Liver (tissue), 9 donors: ENCODE results near the gene PNLIPRP2. TPM values are rescaled to one million over a fixed set of nuclear protein-coding genes. Genes with fewer than 3 reads are reported as not detected.

ENCODE experiments used
- DNase-seq: peaks from one replicate; pipeline ENCODE4 v3.0.0-alpha.2; 2017; ENCODE audit warnings: low spot score
- H3K27ac ChIP-seq, 2 donors: one replicate each; pipeline ENCODE4 v1.7.0; 2013; ENCODE audit warnings: inconsistent platforms in 2 of 2, low read length in 2 of 2, control low read depth in 1 of 2, low read depth in 1 of 2, mild to moderate bottlenecking in 1 of 2
- H3K27me3 ChIP-seq, 4 donors: one replicate each; pipeline versions ENCODE4 v1.6.1 to v1.7.0; 2013; ENCODE audit warnings: low read length in 3 of 4, inconsistent platforms in 1 of 4, mild to moderate bottlenecking in 1 of 4, moderate library complexity in 1 of 4; ENCODE audit not compliant: control insufficient read depth in 4 of 4, insufficient read depth in 4 of 4
- H3K36me3 ChIP-seq, 4 donors: one replicate each; pipeline versions ENCODE4 v1.6.1 to v1.7.0; 2013; ENCODE audit warnings: low read length in 3 of 4, mild to moderate bottlenecking in 3 of 4, low read depth in 1 of 4, moderate library complexity in 1 of 4; ENCODE audit not compliant: control insufficient read depth in 4 of 4, insufficient read depth in 3 of 4
- H3K4me1 ChIP-seq, 4 donors: one replicate each; pipeline versions ENCODE4 v1.6.1 to v1.7.0; 2013; ENCODE audit warnings: low read length in 3 of 4, mild to moderate bottlenecking in 3 of 4, moderate library complexity in 1 of 4; ENCODE audit not compliant: control insufficient read depth in 4 of 4, insufficient read depth in 4 of 4
- H3K4me3 ChIP-seq, 3 donors: one replicate each; pipeline versions ENCODE4 v1.6.1 to v1.7.0; 2013; ENCODE audit warnings: low read length in 3 of 3, control low read depth in 1 of 3, low read depth in 1 of 3, mild to moderate bottlenecking in 1 of 3
- H3K9ac ChIP-seq, 2 donors: one replicate each; pipeline ENCODE4 v1.7.0; 2013; ENCODE audit warnings: low read length in 2 of 2, mild to moderate bottlenecking in 2 of 2, moderate library complexity in 2 of 2, control low read depth in 1 of 2, low read depth in 1 of 2
- H3K9me3 ChIP-seq, 4 donors: one replicate each; pipeline versions ENCODE4 v1.6.1 to v1.7.0; 2013; ENCODE audit warnings: low read length in 3 of 4; ENCODE audit not compliant: control insufficient read depth in 4 of 4
- ATF3 ChIP-seq: IDR thresholded peaks from 2 replicates; pipeline ENCODE4 v1.6.1; 2016; ENCODE audit warnings: antibody characterized with exemption
- EGR1 ChIP-seq, 2 donors: IDR thresholded peaks; 2 replicates each; pipeline ENCODE4 v1.6.1; 2016 to 2018; ENCODE audit warnings: antibody characterized with exemption in 2 of 2, low read depth in 2 of 2
- FOXA1 ChIP-seq: IDR thresholded peaks from 2 replicates; pipeline ENCODE4 v1.6.1; 2016; ENCODE audit warnings: antibody characterized with exemption
- FOXA2 ChIP-seq: IDR thresholded peaks from 2 replicates; pipeline ENCODE4 v1.6.1; 2016; ENCODE audit warnings: antibody characterized with exemption
- GABPA ChIP-seq, 2 donors: IDR thresholded peaks in 1 of 2; conservative IDR thresholded peaks in 1 of 2; 2 replicates each; pipeline ENCODE4 v1.6.1; 2016; ENCODE audit warnings: antibody characterized with exemption in 2 of 2, mild to moderate bottlenecking in 1 of 2, moderate library complexity in 1 of 2
- HNF4A ChIP-seq, 2 donors: conservative IDR thresholded peaks; 2 replicates each; pipeline ENCODE4 v1.6.1; 2016; ENCODE audit warnings: antibody characterized with exemption in 2 of 2, mild to moderate bottlenecking in 2 of 2
- HNF4G ChIP-seq: IDR thresholded peaks from 2 replicates; pipeline ENCODE4 v1.6.1; 2016; ENCODE audit warnings: antibody characterized with exemption
- JUND ChIP-seq, 2 donors: IDR thresholded peaks; 2 replicates each; pipeline ENCODE4 v1.6.1; 2016; ENCODE audit warnings: antibody characterized with exemption in 2 of 2
- MAX ChIP-seq: IDR thresholded peaks from 2 replicates; pipeline ENCODE4 v1.6.1; 2016; ENCODE audit warnings: antibody characterized with exemption
- NR2F2 ChIP-seq: IDR thresholded peaks from 2 replicates; pipeline ENCODE4 v1.6.1; 2016; ENCODE audit warnings: antibody characterized with exemption
- RAD21 ChIP-seq, 2 donors: IDR thresholded peaks; 2 replicates each; pipeline ENCODE4 v1.6.1; 2016; ENCODE audit warnings: antibody characterized with exemption in 2 of 2, mild to moderate bottlenecking in 2 of 2
- REST ChIP-seq: IDR thresholded peaks from 2 replicates; pipeline ENCODE4 v1.6.1; 2016; ENCODE audit warnings: antibody characterized with exemption, mild to moderate bottlenecking
- RXRA ChIP-seq, 2 donors: IDR thresholded peaks; 2 replicates each; pipeline ENCODE4 v1.6.1; 2017 to 2018; ENCODE audit warnings: antibody characterized with exemption in 2 of 2, mild to moderate bottlenecking in 1 of 2
- SP1 ChIP-seq: IDR thresholded peaks from 2 replicates; pipeline ENCODE4 v1.6.1; 2018; ENCODE audit warnings: antibody characterized with exemption, mild to moderate bottlenecking
- TAF1 ChIP-seq: conservative IDR thresholded peaks from 2 replicates; pipeline ENCODE4 v1.6.1; 2016; ENCODE audit warnings: antibody characterized with exemption, mild to moderate bottlenecking
- YY1 ChIP-seq: IDR thresholded peaks from 2 replicates; pipeline ENCODE4 v1.6.1; 2016; ENCODE audit warnings: antibody characterized with exemption, mild to moderate bottlenecking
- WGBS: extraction: QIAGEN DNeasy Blood & Tissue Kit; methylation state at CpG from one replicate; pipeline ENCODE4 v1.1.7; 2013; 5-methylcytosine and 5-hydroxymethylcytosine counted together
- polyA plus RNA-seq, 2 donors: library from polyadenylated mRNA; stranded (reverse) in 1 of 2; unstranded in 1 of 2; fragments of 200-250 nt in 1 of 2; fragments of >200 nt in 1 of 2; fragmentation: Nextera tagmentation in 1 of 2; extraction: Ambion mirVana in 1 of 2; gene quantifications; one replicate each; pipeline versions ENCODE4 v1.2.1 to v1.2.3, GENCODE V29; 2013 to 2015
- total RNA-seq, 2 donors: library from RNA; depleted of rRNA; stranded (reverse); fragments of >200 nt; gene quantifications; one replicate each; pipeline ENCODE4 v1.2.3, GENCODE V29; 2014
- TF ChIP-seq, protein P1 (sequence below): IDR thresholded peaks from 2 replicates; pipeline ENCODE4 v1.6.1; 2016; ENCODE audit warnings: antibody characterized with exemption
- TF ChIP-seq, protein P2 (sequence below): fragments of 150-350 bp; IDR thresholded peaks from 2 replicates; pipeline ENCODE4 v1.5.1; 2017; ENCODE audit warnings: improper control_type of control experiment, low read depth, low read length; ENCODE audit not compliant: missing input control
- donor health status: healthy.
- donor health status: healthy.
- donor health status: healthy.
- donor health status: healthy.
- donor health status: healthy.

PNLIPRP2 gene
- total and polyA plus RNA-seq, 4 donors, result not detected

- H3K4me1 ChIP-seq, result no peaks in the 10 kb centered on the region
- no peak overlapping the region for H3K27ac ChIP-seq
- H3K4me3 ChIP-seq, result no peak overlapping the region
- H3K27me3 ChIP-seq, result peaks cover 0 to 2% (median 0%) of the 10 kb centered on the region in 4 donors
- H3K9ac ChIP-seq, result no peak overlapping the region
- no peaks in the 10 kb centered on the region for H3K36me3 ChIP-seq
- no peak for DNase-seq
- no peaks in the 10 kb centered on the region for H3K9me3 ChIP-seq
- TF ChIP-seq RXRA (IDR thresholded peaks at IDR 0.05) (no peak), MAX (no peak), EGR1 (IDR thresholded peaks at IDR 0.05; ENCODE audit: low read depth in 2 of 2) (no peak), HNF4A (conservative IDR thresholded peaks at IDR 0.05) (no peak), ATF3 (no peak), GABPA (IDR thresholded peaks at IDR 0.05 in 1 of 2, conservative IDR thresholded peaks at IDR 0.05 in 1 of 2) (no peak), YY1 (no peak), FOXA2 (no peak)
- WGBS, result 91% methylated on average over 5 of the region's 5 CpGs
Observed at GRCh38 chr10:116672891-116673290, 52.1 kb downstream of the PNLIPRP2 start.

DNA sequence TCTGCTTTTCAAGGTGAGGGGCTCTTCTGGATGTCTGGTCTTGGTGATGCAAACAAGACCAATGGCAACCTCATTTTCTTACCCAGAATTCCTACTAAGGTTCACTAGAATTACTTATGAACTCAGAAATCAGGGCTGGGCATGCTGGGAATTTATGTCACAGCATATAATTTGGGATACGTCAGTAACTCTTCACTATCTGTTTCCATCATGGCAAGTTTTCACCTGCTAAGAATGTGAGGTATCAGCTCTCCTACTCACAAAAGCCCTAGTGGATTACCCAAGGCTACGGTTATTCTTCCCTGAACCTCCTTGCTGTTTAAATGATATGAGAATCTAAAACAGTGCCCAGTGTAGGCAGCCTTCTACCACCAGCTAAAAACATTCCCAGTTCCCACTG lies 53.1 kb downstream of the PNLIPRP2 start:
- WGBS, result 82% methylated on average over 2 of the region's 2 CpGs
- H3K9ac ChIP-seq, result no peak overlapping the region
- no peak overlapping the region for H3K27ac ChIP-seq
- no peak overlapping the region for H3K4me3 ChIP-seq
- no peaks in the 10 kb centered on the region for H3K9me3 ChIP-seq
- peaks cover 0 to 2% (median 0%) of the 10 kb centered on the region in 4 donors for H3K27me3 ChIP-seq
- no peaks in the 10 kb centered on the region for H3K36me3 ChIP-seq
- no peaks in the 10 kb centered on the region for H3K4me1 ChIP-seq
- no peak for DNase-seq
- no peak for TF ChIP-seq MAX
- TF ChIP-seq YY1, result no peak
- no peak for TF ChIP-seq NR2F2
- no peak for TF ChIP-seq JUND (IDR thresholded peaks at IDR 0.05)
- TF ChIP-seq RAD21 (IDR thresholded peaks at IDR 0.05), result no peak
- no peak for TF ChIP-seq GABPA (IDR thresholded peaks at IDR 0.05 in 1 of 2, conservative IDR thresholded peaks at IDR 0.05 in 1 of 2)
- TF ChIP-seq ATF3, result no peak
- TF ChIP-seq RXRA (IDR thresholded peaks at IDR 0.05), result no peak
- no peak for TF ChIP-seq REST
- TF ChIP-seq TAF1, result no peak
- TF ChIP-seq SP1, result no peak
- TF ChIP-seq, protein P1, sequence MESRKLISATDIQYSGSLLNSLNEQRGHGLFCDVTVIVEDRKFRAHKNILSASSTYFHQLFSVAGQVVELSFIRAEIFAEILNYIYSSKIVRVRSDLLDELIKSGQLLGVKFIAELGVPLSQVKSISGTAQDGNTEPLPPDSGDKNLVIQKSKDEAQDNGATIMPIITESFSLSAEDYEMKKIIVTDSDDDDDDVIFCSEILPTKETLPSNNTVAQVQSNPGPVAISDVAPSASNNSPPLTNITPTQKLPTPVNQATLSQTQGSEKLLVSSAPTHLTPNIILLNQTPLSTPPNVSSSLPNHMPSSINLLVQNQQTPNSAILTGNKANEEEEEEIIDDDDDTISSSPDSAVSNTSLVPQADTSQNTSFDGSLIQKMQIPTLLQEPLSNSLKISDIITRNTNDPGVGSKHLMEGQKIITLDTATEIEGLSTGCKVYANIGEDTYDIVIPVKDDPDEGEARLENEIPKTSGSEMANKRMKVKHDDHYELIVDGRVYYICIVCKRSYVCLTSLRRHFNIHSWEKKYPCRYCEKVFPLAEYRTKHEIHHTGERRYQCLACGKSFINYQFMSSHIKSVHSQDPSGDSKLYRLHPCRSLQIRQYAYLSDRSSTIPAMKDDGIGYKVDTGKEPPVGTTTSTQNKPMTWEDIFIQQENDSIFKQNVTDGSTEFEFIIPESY, result no peak
- no peak for TF ChIP-seq FOXA1
- no peak for TF ChIP-seq HNF4G
- TF ChIP-seq EGR1 (IDR thresholded peaks at IDR 0.05; ENCODE audit: low read depth in 2 of 2), result no peak
- TF ChIP-seq, protein P2, sequence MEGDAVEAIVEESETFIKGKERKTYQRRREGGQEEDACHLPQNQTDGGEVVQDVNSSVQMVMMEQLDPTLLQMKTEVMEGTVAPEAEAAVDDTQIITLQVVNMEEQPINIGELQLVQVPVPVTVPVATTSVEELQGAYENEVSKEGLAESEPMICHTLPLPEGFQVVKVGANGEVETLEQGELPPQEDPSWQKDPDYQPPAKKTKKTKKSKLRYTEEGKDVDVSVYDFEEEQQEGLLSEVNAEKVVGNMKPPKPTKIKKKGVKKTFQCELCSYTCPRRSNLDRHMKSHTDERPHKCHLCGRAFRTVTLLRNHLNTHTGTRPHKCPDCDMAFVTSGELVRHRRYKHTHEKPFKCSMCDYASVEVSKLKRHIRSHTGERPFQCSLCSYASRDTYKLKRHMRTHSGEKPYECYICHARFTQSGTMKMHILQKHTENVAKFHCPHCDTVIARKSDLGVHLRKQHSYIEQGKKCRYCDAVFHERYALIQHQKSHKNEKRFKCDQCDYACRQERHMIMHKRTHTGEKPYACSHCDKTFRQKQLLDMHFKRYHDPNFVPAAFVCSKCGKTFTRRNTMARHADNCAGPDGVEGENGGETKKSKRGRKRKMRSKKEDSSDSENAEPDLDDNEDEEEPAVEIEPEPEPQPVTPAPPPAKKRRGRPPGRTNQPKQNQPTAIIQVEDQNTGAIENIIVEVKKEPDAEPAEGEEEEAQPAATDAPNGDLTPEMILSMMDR, result no peak
- no peak for TF ChIP-seq HNF4A (conservative IDR thresholded peaks at IDR 0.05)
- TF ChIP-seq FOXA2, result no peak
